Measurements from ENCODE around the gene NSMCE1.

DNA sequence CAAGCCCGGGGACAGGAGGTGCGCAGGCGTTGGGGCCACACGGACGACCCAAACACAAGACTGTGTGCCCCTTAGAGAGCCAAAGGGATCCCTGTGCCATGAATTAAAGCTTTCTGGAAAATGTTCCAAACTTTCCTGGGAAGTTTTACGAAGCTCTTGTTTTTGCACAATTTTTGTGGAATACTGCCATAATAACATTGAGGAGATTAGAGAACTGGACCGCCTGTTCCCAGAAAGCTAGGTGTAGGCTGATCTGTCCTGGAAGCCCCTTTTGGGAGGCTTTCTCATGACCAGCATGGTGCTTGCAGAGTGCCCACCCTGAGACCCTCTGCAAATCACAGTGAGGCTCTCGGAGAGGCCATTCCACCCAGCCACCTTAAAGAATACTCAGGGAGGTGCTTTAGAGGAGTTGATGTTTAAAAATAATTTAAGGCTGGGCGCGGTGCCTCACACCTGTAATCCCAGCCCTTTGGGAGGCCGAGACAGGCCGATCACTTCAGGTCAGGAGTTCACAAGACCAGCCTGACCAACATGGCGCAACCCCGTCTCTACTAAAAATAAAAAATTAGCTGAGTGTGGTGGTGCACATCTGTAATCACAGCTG is 64.2 kb downstream of the NSMCE1 start:
- TF ChIP-seq, protein P1, sequence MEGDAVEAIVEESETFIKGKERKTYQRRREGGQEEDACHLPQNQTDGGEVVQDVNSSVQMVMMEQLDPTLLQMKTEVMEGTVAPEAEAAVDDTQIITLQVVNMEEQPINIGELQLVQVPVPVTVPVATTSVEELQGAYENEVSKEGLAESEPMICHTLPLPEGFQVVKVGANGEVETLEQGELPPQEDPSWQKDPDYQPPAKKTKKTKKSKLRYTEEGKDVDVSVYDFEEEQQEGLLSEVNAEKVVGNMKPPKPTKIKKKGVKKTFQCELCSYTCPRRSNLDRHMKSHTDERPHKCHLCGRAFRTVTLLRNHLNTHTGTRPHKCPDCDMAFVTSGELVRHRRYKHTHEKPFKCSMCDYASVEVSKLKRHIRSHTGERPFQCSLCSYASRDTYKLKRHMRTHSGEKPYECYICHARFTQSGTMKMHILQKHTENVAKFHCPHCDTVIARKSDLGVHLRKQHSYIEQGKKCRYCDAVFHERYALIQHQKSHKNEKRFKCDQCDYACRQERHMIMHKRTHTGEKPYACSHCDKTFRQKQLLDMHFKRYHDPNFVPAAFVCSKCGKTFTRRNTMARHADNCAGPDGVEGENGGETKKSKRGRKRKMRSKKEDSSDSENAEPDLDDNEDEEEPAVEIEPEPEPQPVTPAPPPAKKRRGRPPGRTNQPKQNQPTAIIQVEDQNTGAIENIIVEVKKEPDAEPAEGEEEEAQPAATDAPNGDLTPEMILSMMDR (IDR thresholded peaks at IDR 0.05): no peak
- TF ChIP-seq POLR2A (IDR thresholded peaks at IDR 0.05): no peak
- no peak for TF ChIP-seq EP300 (IDR thresholded peaks at IDR 0.05)
